ENCODE results near the gene ARHGAP30.
"Not testable (repeated sequence)": the region's sequence is repeated elsewhere in the genome, so short reads cannot be mapped to it uniquely, and the experiment has no call there.

Gene ARHGAP30

GRCh38 chr1:161068306-161069234, 1.1 kb downstream of the ARHGAP30 start:
- peak; percentile 65 to 83 (median 78) for DNase-seq

- no peak for DNase-seq
These were observed 3.0 kb downstream of the ARHGAP30 start for GRCh38 chr1:161066694-161067093.

- not testable (repeated sequence) for DNase-seq
These were observed 4.0 kb downstream of the ARHGAP30 start for GRCh38 chr1:161065681-161066080.

- DNase-seq = not testable (repeated sequence)
These were observed 5.8 kb downstream of the ARHGAP30 start for GRCh38 chr1:161063936-161064335.

- DNase-seq = no peak
These were observed 8.3 kb downstream of the ARHGAP30 start for GRCh38 chr1:161061419-161061818.

- DNase-seq = no peak
These were observed 10.4 kb downstream of the ARHGAP30 start for GRCh38 chr1:161059293-161059692.

GRCh38 chr1:161054805-161055204, 14.9 kb downstream of the ARHGAP30 start:
- DNase-seq = no peak

- DNase-seq = no peak
These were observed 15.5 kb downstream of the ARHGAP30 start for GRCh38 chr1:161054232-161054631.

- DNase-seq = no peak
These were observed 16.8 kb downstream of the ARHGAP30 start for GRCh38 chr1:161052899-161053298.

- DNase-seq = no peak
These were observed 18.5 kb downstream of the ARHGAP30 start for GRCh38 chr1:161051219-161051618.

GRCh38 chr1:161048949-161049722, 20.6 kb downstream of the ARHGAP30 start:
- no peak for DNase-seq

GRCh38 chr1:161047436-161048420, 22.0 kb downstream of the ARHGAP30 start:
- DNase-seq = peak in 1 of 6 experiments; percentile 4

- no peak for DNase-seq
These were observed 23.0 kb downstream of the ARHGAP30 start for GRCh38 chr1:161046605-161047228.

GRCh38 chr1:161045736-161046604, 23.7 kb downstream of the ARHGAP30 start, which contains the start of gene USF1:
Gene USF1 (minus strand): TSS chr1:161045977. CDS start chr1:161043275, 2,702 bp downstream.
- peak; percentile 88 to 96 (median 90) for DNase-seq

GRCh38 chr1:161044908-161045735, 24.6 kb downstream of the ARHGAP30 start:
- DNase-seq = peak; percentile 43 to 60 (median 50)

- DNase-seq = peak in 3 of 6 experiments; percentile 16 to 39 (median 26)
These were observed 25.2 kb downstream of the ARHGAP30 start for GRCh38 chr1:161044535-161044907.

- DNase-seq = no peak
These were observed 30.1 kb downstream of the ARHGAP30 start for GRCh38 chr1:161039546-161039945.

GRCh38 chr1:161039154-161039545, 30.5 kb downstream of the ARHGAP30 start:
- no peak for DNase-seq

- peak; percentile 77 to 87 (median 86) for DNase-seq
These were observed 31.1 kb downstream of the ARHGAP30 start, which contains the start of gene TSTD1 for GRCh38 chr1:161038523-161039153. Gene TSTD1 (minus strand): TSS chr1:161038964. CDS start chr1:161038889, 75 bp downstream.
